GM18511 (cell line): ENCODE results near the gene KYNU.
"Not testable (repeated sequence)": the region's sequence is repeated elsewhere in the genome, so short reads cannot be mapped to it uniquely, and the experiment has no call there.

Source experiments
- ATAC-seq: cut with Tn5 transposase; IDR thresholded peaks from one replicate; pipeline ENCODE4 v1.9.1; 2021; ENCODE audit warnings: mild to moderate bottlenecking, moderate library complexity; ENCODE audit not compliant: unreplicated experiment

KYNU gene

DNA sequence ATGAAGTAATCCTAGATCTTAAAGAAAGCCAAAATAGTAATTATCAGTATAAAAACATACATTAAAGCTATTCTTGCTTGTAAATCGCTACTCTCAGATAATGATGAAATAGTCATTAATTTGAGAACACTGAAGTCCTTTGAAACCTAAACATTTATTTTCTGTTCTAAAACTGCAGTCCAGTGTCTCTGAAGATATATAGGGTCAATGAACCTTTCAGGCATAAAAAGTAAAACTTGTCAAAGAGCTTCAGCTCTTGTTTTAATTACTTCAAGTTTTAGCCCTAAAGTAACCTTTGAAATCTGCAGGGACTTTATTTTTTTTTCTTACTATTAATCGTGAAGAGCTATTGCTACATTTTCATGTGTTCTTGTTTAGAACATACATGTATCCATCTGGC lies 116.3 kb downstream of the KYNU start:
- no peak for ATAC-seq

- ATAC-seq, result no peak
Measured at GRCh38 chr2:142994665-142995064, 117.2 kb downstream of the KYNU start.

GRCh38 chr2:142997231-142997630 lies 119.8 kb downstream of the KYNU start:
- ATAC-seq, result no peak

DNA sequence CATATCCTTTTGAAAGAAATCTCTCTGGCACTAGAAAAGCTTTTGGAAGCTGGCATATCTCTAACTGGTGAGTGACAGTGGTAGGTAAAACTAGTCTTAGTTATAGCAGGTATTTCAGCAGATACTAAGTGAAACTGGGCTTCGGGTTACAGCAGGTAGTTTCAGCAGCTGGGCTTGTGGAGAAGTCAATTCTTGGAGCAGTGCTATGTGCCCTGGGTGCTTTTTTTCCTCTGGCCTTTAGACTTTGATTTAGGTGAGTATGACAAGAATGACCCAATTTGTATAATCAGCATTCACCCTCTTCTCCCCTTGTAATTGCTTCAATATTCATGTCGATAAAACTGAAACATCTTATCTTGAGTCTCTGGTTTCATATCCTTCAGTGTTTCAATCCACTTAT lies 123.1 kb downstream of the KYNU start:
- ATAC-seq, result no peak

GRCh38 chr2:143001501-143001900 lies 124.0 kb downstream of the KYNU start:
- no peak for ATAC-seq

DNA sequence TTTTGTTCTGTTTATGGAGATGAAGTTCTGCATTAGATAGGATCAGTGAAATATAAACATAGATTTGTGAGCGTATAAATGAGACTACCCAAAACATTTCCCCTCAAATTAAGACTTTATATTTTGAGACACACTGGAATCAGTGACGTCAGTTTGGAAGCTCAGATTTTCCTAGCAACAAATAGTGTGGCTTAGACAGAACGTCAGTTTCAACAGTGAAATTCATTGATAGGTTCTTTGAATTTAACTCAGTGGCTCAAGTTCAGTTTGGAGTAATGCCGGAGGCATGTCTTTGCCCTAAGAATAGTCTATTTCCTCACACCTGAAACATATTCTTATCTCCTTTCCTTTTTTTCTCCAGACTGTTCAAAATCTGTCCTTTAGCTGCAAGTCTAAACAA lies 138.2 kb downstream of the KYNU start:
- no peak for ATAC-seq

DNA sequence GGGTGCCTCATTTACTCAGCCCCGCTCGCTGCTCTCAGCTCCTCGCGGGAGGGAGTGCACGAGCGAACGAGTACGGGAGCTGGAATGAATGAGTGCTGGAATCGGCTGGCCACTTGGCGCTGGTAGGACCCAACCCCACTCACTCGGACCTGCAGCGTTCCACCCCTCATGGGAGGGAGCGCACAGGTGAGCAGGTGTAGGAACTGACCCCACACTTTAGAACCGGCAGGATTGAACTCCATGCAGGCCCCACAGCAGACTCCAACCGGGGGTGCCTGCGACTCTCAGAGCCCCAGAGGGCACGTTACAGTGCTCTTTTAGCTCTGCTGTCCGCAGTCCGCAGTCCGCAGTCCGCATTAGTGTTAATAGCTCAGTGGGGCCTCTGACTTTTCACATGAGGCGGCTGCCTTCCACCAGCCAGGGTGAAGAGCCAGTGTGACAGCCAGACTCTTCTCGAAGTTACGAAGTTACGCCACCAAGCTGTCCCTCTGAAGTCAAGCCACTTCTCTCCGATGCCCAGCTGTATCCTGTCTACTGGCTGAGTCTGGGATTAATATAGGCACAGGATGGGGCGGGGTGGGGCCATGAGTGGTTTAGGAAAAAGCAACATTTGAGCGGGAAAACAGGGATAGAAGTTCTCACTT lies 149.1 kb downstream of the KYNU start:
- ATAC-seq, result no peak

- ATAC-seq, result no peak
Measured at GRCh38 chr2:143029141-143029540, 151.7 kb downstream of the KYNU start.

DNA sequence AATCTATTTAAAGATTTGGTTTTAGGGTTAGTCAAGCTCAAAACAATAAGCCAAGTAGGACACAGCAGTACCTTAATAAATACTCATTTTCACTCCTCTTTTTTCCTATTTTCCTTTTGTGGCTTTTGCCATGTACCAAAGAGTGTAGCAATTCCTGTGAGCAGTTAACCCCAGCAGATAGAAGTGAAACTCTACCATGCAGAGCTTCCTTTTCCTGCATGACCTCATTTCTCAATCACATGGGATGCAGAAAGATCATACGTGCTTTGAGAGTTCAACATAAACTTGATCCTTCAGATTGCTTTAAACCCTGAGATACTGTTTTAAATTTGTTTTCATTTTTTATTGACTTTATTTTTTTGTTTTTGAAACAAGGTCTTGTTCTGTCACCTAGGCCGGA lies 152.7 kb downstream of the KYNU start:
- ATAC-seq, result peak; percentile 59

GRCh38 chr2:143034292-143035074 lies 157.0 kb downstream of the KYNU start:
- peak; percentile 80 for ATAC-seq

GRCh38 chr2:143051465-143051864 lies 174.0 kb downstream of the KYNU start:
- ATAC-seq, result no peak

DNA sequence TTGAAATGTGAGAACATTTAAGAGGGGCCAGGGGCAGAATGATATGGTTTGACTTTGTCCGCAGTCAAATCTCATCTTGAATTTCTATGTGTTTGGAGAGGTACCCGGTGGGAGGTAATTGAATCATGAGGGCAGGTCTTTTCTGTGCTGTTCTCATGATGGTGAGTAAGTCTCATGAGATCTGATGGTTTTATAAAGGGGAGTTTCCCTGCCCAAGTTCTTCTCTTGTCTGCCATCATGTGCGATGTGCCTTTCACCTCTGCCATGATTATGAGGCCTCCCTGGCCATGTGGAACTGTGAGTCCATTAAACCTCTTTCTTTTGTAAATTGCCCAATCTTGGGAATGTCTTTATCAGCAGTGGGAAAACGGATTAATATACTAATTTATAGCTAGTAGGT lies 176.0 kb downstream of the KYNU start:
- ATAC-seq, result not testable (repeated sequence)

DNA sequence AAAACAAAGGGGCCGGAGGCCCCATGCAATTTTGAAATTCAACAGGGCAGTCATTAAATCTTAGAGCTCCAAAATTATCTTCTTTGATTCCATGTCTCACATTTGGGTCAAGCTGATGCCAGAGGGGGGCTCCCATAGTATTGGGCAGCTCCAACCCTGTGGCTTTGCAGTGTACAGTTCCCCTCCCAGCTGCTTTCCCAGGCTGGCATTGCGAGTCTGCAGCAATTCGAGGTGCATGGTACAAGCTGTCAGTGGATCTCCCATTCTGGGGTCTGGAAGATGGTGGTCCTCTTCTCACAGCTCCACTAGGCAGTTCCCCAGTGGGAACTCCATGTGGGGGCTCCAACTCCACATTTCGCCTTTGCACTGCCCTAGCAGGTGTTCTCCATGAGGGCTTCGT lies 179.1 kb downstream of the KYNU start:
- no peak for ATAC-seq

DNA sequence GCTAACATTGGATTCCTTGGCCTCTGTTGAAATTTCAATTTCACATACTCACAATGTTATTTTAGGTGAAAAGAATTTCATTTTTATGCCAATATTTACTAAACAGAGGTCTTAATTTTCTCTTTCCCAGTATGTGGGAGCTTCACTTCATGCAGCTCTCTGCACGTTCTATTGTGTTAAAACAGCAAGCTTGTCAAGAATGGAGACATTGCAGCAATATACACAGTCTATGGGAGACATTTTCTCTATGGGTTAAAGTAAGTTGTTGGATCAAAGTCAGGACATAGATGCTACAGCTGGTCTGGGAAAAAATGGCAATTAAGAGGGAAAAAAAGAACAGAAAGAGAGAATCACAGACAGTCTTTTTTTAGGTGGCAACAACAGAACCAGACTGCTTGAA lies 181.4 kb downstream of the KYNU start:
- no peak for ATAC-seq

GRCh38 chr2:143063612-143064200 lies 186.2 kb downstream of the KYNU start:
- no peak for ATAC-seq

DNA sequence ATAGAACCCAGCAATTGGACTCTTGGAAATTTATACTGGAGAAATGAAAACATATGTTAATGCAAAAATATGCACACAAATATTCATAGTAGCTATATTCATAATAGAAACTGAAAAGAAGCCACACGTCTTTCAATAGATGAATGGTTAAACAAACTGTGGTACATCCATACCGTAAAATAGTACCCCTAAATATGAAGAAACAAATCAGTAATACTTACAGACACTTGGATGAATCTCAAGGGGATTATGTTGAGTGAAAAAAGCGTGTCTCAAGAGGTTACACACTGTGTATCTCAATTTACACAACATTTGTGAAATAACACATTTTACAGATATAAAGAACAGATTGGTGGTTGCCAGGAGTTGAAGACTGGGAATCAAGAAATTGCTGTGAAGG lies 190.6 kb downstream of the KYNU start:
- ATAC-seq, result no peak

DNA sequence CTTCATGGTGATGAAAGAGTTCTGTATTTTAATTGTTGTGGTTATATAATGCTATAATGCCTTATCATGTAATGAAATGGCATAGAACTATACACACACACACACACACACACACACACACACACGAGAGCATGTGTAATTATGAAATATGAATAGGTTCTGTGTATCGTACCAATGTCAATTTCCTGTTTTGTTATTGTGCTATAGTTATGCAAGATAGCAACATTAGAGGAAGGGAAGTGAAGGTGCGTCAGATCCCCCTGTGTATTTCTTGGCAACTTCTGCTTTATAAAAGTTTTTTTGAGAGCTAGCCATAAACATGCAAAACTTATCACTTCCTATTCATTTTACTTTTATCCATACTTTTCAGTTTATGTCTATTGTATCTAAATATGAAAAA lies 191.0 kb downstream of the KYNU start:
- ATAC-seq, result no peak

DNA sequence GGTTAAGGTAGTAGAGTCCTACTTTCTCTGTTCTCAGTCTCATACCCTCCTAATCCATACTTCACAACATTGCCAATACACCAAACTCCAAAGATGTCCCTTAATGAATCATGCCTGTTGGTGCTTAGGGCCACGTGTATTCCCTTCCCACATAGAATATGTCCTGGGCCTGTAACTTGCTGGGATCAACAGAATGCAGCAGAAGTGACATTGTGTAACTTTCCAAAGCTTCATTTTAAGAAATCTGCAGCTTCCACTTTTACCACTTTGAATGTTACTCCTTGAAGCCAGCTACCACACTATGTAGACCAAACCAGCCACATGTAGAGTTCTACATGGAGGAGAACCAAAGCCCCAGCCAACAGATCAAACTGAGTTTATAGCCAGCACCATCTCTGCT lies 193.2 kb downstream of the KYNU start:
- ATAC-seq, result no peak

DNA sequence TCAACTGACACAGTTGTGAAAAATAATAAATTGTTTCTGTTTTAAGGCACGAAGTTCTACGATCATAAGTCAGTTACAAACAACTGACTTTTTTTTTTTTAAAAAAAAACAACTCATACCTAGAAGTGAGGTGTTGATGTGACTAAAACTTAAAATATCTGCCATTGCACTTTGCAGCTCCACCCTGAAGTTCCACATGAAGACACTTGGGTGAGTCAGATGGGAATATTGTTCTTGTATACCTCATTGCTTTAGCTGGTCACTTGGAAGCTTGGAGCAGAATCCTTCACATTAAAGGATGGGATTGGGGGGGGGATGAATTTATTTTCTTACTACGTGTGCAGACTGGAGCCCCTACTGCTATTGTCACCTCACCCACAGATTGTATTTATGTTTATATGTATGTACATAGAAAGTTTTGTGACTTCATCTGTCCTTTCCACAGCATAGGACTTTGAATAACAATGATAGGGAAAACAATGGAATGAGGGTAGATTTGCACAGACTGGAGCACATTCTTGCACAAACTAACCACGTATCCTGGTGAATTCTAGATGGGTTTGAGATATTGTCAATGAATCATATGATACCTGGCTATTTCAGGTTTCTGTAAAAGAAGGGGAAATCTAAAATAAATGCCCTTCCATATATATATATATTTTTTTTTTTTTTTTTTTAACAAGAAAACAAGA lies 193.9 kb downstream of the KYNU start:
- no peak for ATAC-seq

- ATAC-seq, result not testable (repeated sequence)
Measured at GRCh38 chr2:143074913-143075312, 197.4 kb downstream of the KYNU start.

- no peak for ATAC-seq
Measured at GRCh38 chr2:143075711-143076110, 198.2 kb downstream of the KYNU start.

GRCh38 chr2:143078104-143078503 lies 200.6 kb downstream of the KYNU start:
- no peak for ATAC-seq
